ENCODE data around the gene GALNT2.

- TF ChIP-seq CTCF (IDR thresholded peaks at IDR 0.05) = no peak
- TF ChIP-seq EP300 (IDR thresholded peaks at IDR 0.05) = no peak
These were observed 213.9 kb downstream of the GALNT2 start for GRCh38 chr1:230280906-230281413.
